GM12878 (cell line): ENCODE results near the gene KRTAP29-1. TPM values are rescaled to one million over a fixed set of nuclear protein-coding genes. Genes with fewer than 3 reads are reported as not detected.

ENCODE experiments used
- ATAC-seq: fragments of 200-7000 bp; cut with Tn5 transposase; 3 replicates; pipeline ENCODE4 v1.9.1; 2020; ENCODE audit warnings: mild to moderate bottlenecking, moderate library complexity
- BruUV-seq: library from RNA; stranded (reverse); fragments of 400-500 nt; replicated peaks from 2 replicates; lab custom pipeline; 2021; lab: Mats Ljungman, UMichigan
- CTCF ChIA-PET: fragments of 300-600 bp; sonication (Branson Sonifier 250); formaldehyde crosslinking; extraction: SDS; loops from one replicate; lab custom pipeline; 2021; ENCODE audit warnings: inconsistent platforms; lab: Yijun Ruan, JAX
- POLR2A ChIA-PET: fragments of 350-600 bp; formaldehyde crosslinking; extraction: SDS; loops from one replicate; lab custom pipeline; 2021; ENCODE audit warnings: inconsistent platforms; lab: Charles Lee
- RAD21 ChIA-PET: fragments of 300-600 bp; sonication (Branson Sonifier 250); formaldehyde crosslinking; loops from one replicate; lab custom pipeline; 2023; ENCODE audit warnings: antibody characterized with exemption; ENCODE audit not compliant: unreplicated experiment; lab: Charles Lee
- SMC1A ChIA-PET: fragments of 300-600 bp; sonication (Branson Sonifier 250); formaldehyde crosslinking; loops from one replicate; lab custom pipeline; 2023; ENCODE audit not compliant: unreplicated experiment, uncharacterized antibody; lab: Charles Lee
- DNase-seq: peaks from one replicate; pipeline ENCODE4 v3.0.0-alpha.2; 2011; ENCODE audit warnings: low read depth, low spot score
- FAIRE-seq: peaks from 3 replicates; lab custom pipeline; 2011; peaks lifted over from hg19 to GRCh38; lab: Jason Lieb, UNC
- H2AFZ ChIP-seq: 2 replicates; pipeline ENCODE4 v1.6.0; 2011; ENCODE audit warnings: low read depth, low read length, control low read depth; ENCODE audit not compliant: control insufficient read depth
- H3K27ac ChIP-seq: 2 replicates; pipeline ENCODE4 v1.5.1; 2011; ENCODE audit warnings: control low read depth; ENCODE audit not compliant: control insufficient read depth, insufficient read depth
- H3K27me3 ChIP-seq, 2 experiments: replicated peaks in 1 of 2; 2 replicates each; pipeline versions ENCODE4 v1.6.0 to v1.6.1; 2011; ENCODE audit warnings: low read length in 1 of 2; ENCODE audit not compliant: control insufficient read depth in 2 of 2, insufficient read depth in 2 of 2
- H3K36me3 ChIP-seq, 2 experiments: 2 replicates each; pipeline ENCODE4 v1.5.1; 2011; ENCODE audit warnings: low read length in 1 of 2; ENCODE audit not compliant: control insufficient read depth in 2 of 2, insufficient read depth in 2 of 2
- H3K4me1 ChIP-seq: 2 replicates; pipeline ENCODE4 v1.6.1; 2011; ENCODE audit warnings: mild to moderate bottlenecking, low read length, moderate library complexity, mixed read lengths; ENCODE audit not compliant: control insufficient read depth, insufficient read depth
- H3K4me2 ChIP-seq: 2 replicates; pipeline ENCODE4 v1.6.0; 2011; ENCODE audit warnings: control low read depth; ENCODE audit not compliant: control insufficient read depth, insufficient read depth
- H3K4me3 ChIP-seq: fragments of 200-600 bp; sonication (generic); 2 replicates; pipeline ENCODE4 v1.5.1; 2016
- H3K79me2 ChIP-seq: 2 replicates; pipeline ENCODE4 v1.6.0; 2011; ENCODE audit warnings: low read length; ENCODE audit not compliant: control insufficient read depth, insufficient read depth
- H3K9ac ChIP-seq: 2 replicates; pipeline ENCODE4 v1.8.0; 2011; ENCODE audit warnings: low read length, control low read depth, mixed read lengths; ENCODE audit not compliant: control insufficient read depth, insufficient read depth
- H3K9me3 ChIP-seq: replicated peaks from 3 replicates; pipeline ENCODE4 v1.5.1; 2011; ENCODE audit warnings: mild to moderate bottlenecking, low read length; ENCODE audit not compliant: control insufficient read depth, insufficient read depth
- H4K20me1 ChIP-seq: 2 replicates; pipeline ENCODE4 v1.6.0; 2011; ENCODE audit not compliant: control insufficient read depth, insufficient read depth
- CBX3 ChIP-seq: fragments of 200-600 bp; sonication (generic); IDR thresholded peaks from 2 replicates; pipeline ENCODE4 v1.6.1; 2016; ENCODE audit warnings: low read depth, borderline replicate concordance
- CHD4 ChIP-seq: fragments of 200-600 bp; sonication (generic); IDR thresholded peaks from 2 replicates; pipeline ENCODE4 v1.6.1; 2016; ENCODE audit warnings: mild to moderate bottlenecking
- EED ChIP-seq: sonication (generic); IDR thresholded peaks from 2 replicates; pipeline ENCODE4 v1.6.1; 2016; ENCODE audit warnings: antibody characterized with exemption, low read depth
- EGR1 ChIP-seq, 2 experiments: IDR thresholded peaks; 1 replicate in 1 of 2; 2 replicates in 1 of 2; pipeline ENCODE4 v1.6.1; 2011 to 2012; ENCODE audit warnings: low read depth in 2 of 2, low read length in 2 of 2, borderline replicate concordance in 1 of 2, mild to moderate bottlenecking in 1 of 2, moderate library complexity in 1 of 2
- HDAC2 ChIP-seq: fragments of 200-600 bp; sonication (generic); IDR thresholded peaks from 2 replicates; pipeline ENCODE4 v1.6.1; 2017
- IRF4 ChIP-seq: IDR thresholded peaks from 2 replicates; pipeline ENCODE4 v1.6.1; 2011; ENCODE audit warnings: low read depth, low read length
- MTA3 ChIP-seq: IDR thresholded peaks from 2 replicates; pipeline ENCODE4 v1.6.1; 2012; ENCODE audit warnings: low read length, inconsistent platforms, borderline replicate concordance
- PAX5 ChIP-seq: IDR thresholded peaks from 2 replicates; pipeline ENCODE4 v1.6.1; 2011; ENCODE audit warnings: low read depth, low read length, borderline replicate concordance
- POLR2A ChIP-seq: IDR thresholded peaks from 2 replicates; pipeline ENCODE4 v1.6.1; 2011; ENCODE audit warnings: low read depth, mild to moderate bottlenecking, low read length
- RAD21 ChIP-seq: IDR thresholded peaks from 2 replicates; pipeline ENCODE4 v1.6.1; 2011; ENCODE audit warnings: mild to moderate bottlenecking, low read depth, low read length, moderate library complexity; ENCODE audit not compliant: insufficient read depth
- RAD51 ChIP-seq: fragments of 450-650 bp; IDR thresholded peaks from 2 replicates; pipeline ENCODE4 v1.6.1; 2016; ENCODE audit warnings: moderate library complexity, mild to moderate bottlenecking, inconsistent platforms
- TCF12 ChIP-seq: IDR thresholded peaks from 2 replicates; pipeline ENCODE4 v1.6.1; 2011; ENCODE audit warnings: low read depth, mild to moderate bottlenecking, low read length
- TCF3 ChIP-seq: IDR thresholded peaks from 2 replicates; pipeline ENCODE4 v1.6.1; 2012; ENCODE audit warnings: low read depth, mild to moderate bottlenecking, low read length, borderline replicate concordance; ENCODE audit not compliant: insufficient read depth
- YY1 ChIP-seq: IDR thresholded peaks from 2 replicates; pipeline ENCODE4 v1.6.1; 2011; ENCODE audit warnings: low read depth, mild to moderate bottlenecking, low read length
- ZBTB40 ChIP-seq: fragments of 450-650 bp; IDR thresholded peaks from 2 replicates; pipeline ENCODE4 v1.6.1; 2016; ENCODE audit warnings: mild to moderate bottlenecking, moderate library complexity, borderline replicate concordance
- WGBS: methylation state at CpG from one replicate; pipeline ENCODE4 v1.1.6; 2016; ENCODE audit warnings: low lambda C conversion rate; ENCODE audit not compliant: insufficient replicate concordance, insufficient coverage; ENCODE audit errors: missing lambda C conversion rate; 5-methylcytosine and 5-hydroxymethylcytosine counted together
- in situ Hi-C: fragments of 300-500 bp; cut with MboI; formaldehyde crosslinking; loops from 9 replicates; pipeline ENCODE4 v1.14.3; 2018; ENCODE audit warnings: mixed read lengths
- intact Hi-C: fragments of 100-400 bp; cut with micrococcal nuclease; formaldehyde crosslinking; loops from one replicate; pipeline ENCODE4 v1.14.2; 2022; ENCODE audit not compliant: unreplicated experiment
- polyA plus RNA-seq, 11 experiments: library from polyadenylated mRNA; depleted of rRNA in 4 of 11; unstranded in 6 of 11; stranded (reverse) in 5 of 11; fragments of >200 nt; fragmentation: Nextera tagmentation in 4 of 11; fragmentation: Illumina TruSeq in 1 of 11; extraction: Ambion mirVana in 4 of 11; extraction: Trizol in 1 of 11; gene quantifications; 1 replicate in 1 of 11; 2 replicates in 10 of 11; pipeline versions ENCODE4 v1.2.1 to v1.2.3, GENCODE V29; 2011 to 2016; ENCODE audit warnings: inconsistent platforms in 2 of 11, missing spikeins in 2 of 11, low read depth in 1 of 11
- total RNA-seq, 4 experiments: library from RNA; depleted of rRNA in 3 of 4; stranded (reverse); fragments of >200 nt in 3 of 4; fragmentation: Illumina TruSeq in 1 of 4; extraction: Trizol in 1 of 4; gene quantifications; 2 replicates each; pipeline versions ENCODE4 v1.2.1 to v1.2.3, GENCODE V29; 2013 to 2021

The KRTAP29-1 gene
- total and polyA plus RNA-seq, 10 of the 15 experiments (the other 5 are each of a cell fraction or from before 2014, with no cell fraction given) = 1.9 TPM; not detected in 9

- intact Hi-C loops = no loop called here
- Histone ChIP-seq H3K9me3 (no peaks in the 10 kb centered on the region; the same call in 2 of the 3 replicates), H3K79me2 (no peaks in the 10 kb centered on the region), H2AFZ (peak overlapping the region; percentile 24; the same call in 1 of the 2 replicates), H3K27me3 (peaks cover 3 to 4% of the 10 kb centered on the region in 2 experiments; a peak in 2 of 4 replicates), H3K4me3 (no peak overlapping the region), H3K4me1 (no peaks in the 10 kb centered on the region; the same call in 1 of the 2 replicates), H4K20me1 (no peaks in the 10 kb centered on the region), H3K27ac (no peak overlapping the region), H3K36me3 (no peaks in the 10 kb centered on the region), H3K4me2 (no peak overlapping the region), H3K9ac (no peak overlapping the region)
- TF ChIP-seq CHD4 = no peak
- peak; percentile 89; the same call in 1 of the 2 replicates for TF ChIP-seq TCF3
- no TSS peak for BruUV-seq
- ATAC-seq (peak; percentile 82), DNase-seq (peak; percentile 40), FAIRE-seq (no peak)
- RAD21 ChIA-PET = no interaction called here
- in situ Hi-C loops = no loop called here
- SMC1A ChIA-PET = interaction anchor here (2.3 kb wide), 1 partner anchor 14 kb away, joined by 6 read pairs; no protein-coding TSS in a partner anchor
- POLR2A ChIA-PET = no interaction called here
- WGBS = under 1% methylated on average over 10 of the region's 10 CpGs
- CTCF ChIA-PET = interaction anchor here (0.9 to 1.0 kb wide), 2 partner anchors 20 to 181 kb away, joined by 3 read pairs; partner anchors contain the start of gene KRT36
Measured at GRCh38 chr17:41308251-41308917, 5.7 kb upstream of the KRTAP29-1 start.

- ATAC-seq (no peak), DNase-seq (no peak), FAIRE-seq (no peak)
- Histone ChIP-seq H3K4me3 (no peak overlapping the region), H3K79me2 (no peaks in the 10 kb centered on the region), H4K20me1 (no peaks in the 10 kb centered on the region), H3K36me3 (no peaks in the 10 kb centered on the region), H3K4me1 (no peaks in the 10 kb centered on the region; the same call in 1 of the 2 replicates), H3K4me2 (no peak overlapping the region), H3K9ac (no peak overlapping the region), H3K9me3 (no peaks in the 10 kb centered on the region; the same call in 2 of the 3 replicates), H3K27me3 (peaks cover 3 to 4% of the 10 kb centered on the region in 2 experiments; a peak in 2 of 4 replicates), H3K27ac (no peak overlapping the region), H2AFZ (no peak overlapping the region)
- CTCF ChIA-PET = interaction anchor here (0.6 to 0.9 kb wide), 2 partner anchors 15 to 692 kb away, joined by 3 read pairs; no protein-coding TSS in a partner anchor
- in situ Hi-C loops = no loop called here
- POLR2A ChIA-PET = no interaction called here
- intact Hi-C loops = no loop called here
- RAD21 ChIA-PET = no interaction called here
- SMC1A ChIA-PET = interaction anchor here (2.3 kb wide), 1 partner anchor 15 kb away, joined by 6 read pairs; no protein-coding TSS in a partner anchor
- 67% methylated on average over 9 of the region's 9 CpGs for WGBS
- no TSS peak for BruUV-seq
- TF ChIP-seq HDAC2 (no peak), RAD51 (no peak), MTA3 (no peak), PAX5 (no peak), POLR2A (no peak), EGR1 (IDR thresholded peaks at IDR 0.05; ENCODE audit: borderline replicate concordance in 1 of 2, low read depth in 2 of 2, low read length in 2 of 2) (no peak), YY1 (no peak), EED (no peak), CBX3 (no peak), IRF4 (no peak), ZBTB40 (no peak), RAD21 (no peak), TCF12 (no peak)
Measured at GRCh38 chr17:41307647-41308046, 5.0 kb upstream of the KRTAP29-1 start.
